ENCODE results near the gene PTPN1.

Gene PTPN1

DNA sequence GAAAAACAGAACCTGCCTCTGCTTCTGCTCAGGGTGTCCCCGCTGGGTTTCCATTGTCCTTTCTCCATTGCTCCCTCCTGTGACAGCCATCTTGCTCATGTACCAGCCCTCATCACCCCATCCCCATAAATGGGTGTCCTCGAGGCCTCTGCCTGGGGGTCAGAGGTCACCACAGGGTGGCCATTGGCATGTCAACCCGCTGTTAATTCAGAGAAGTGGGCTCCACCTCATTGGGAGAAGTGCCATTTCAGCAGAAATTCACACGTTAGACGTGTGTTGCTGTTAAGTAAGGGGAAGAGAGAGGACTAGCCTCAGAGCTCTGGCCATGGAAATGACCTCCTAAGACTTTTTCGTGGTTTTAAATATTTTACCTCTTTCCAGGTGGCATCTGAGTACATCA lies 71.9 kb downstream of the PTPN1 start:
- TF ChIP-seq, protein P1, sequence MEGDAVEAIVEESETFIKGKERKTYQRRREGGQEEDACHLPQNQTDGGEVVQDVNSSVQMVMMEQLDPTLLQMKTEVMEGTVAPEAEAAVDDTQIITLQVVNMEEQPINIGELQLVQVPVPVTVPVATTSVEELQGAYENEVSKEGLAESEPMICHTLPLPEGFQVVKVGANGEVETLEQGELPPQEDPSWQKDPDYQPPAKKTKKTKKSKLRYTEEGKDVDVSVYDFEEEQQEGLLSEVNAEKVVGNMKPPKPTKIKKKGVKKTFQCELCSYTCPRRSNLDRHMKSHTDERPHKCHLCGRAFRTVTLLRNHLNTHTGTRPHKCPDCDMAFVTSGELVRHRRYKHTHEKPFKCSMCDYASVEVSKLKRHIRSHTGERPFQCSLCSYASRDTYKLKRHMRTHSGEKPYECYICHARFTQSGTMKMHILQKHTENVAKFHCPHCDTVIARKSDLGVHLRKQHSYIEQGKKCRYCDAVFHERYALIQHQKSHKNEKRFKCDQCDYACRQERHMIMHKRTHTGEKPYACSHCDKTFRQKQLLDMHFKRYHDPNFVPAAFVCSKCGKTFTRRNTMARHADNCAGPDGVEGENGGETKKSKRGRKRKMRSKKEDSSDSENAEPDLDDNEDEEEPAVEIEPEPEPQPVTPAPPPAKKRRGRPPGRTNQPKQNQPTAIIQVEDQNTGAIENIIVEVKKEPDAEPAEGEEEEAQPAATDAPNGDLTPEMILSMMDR (conservative IDR thresholded peaks at IDR 0.05; ENCODE audit: low read length), result no peak
- no peak for TF ChIP-seq EZH2phosphoT487 (IDR thresholded peaks at IDR 0.05; ENCODE audit: borderline replicate concordance)
- H3K79me2 ChIP-seq (ENCODE audit: insufficient read depth, low read length), result no peaks in the 10 kb centered on the region
- H3K4me3 ChIP-seq (ENCODE audit: low read length, poor library complexity, severe bottlenecking), result no peak overlapping the region

GRCh38 chr20:50582591-50583234 lies 72.5 kb downstream of the PTPN1 start:
- Histone ChIP-seq H3K9ac (ENCODE audit: low read depth, low read length, poor library complexity, severe bottlenecking) (no peak overlapping the region), H3K4me2 (ENCODE audit: low read depth, low read length, poor library complexity, severe bottlenecking) (no peak overlapping the region), H3K36me3 (ENCODE audit: insufficient read depth, low read length) (peaks cover 91% of the 10 kb centered on the region; the same call in 1 of the 2 replicates), H4K20me1 (ENCODE audit: insufficient read depth, low read length, poor library complexity, severe bottlenecking) (no peaks in the 10 kb centered on the region), H2AFZ (ENCODE audit: low read length) (no peak overlapping the region), H3F3A (ENCODE audit: low read depth) (no peaks in the 10 kb centered on the region), H3K79me2 (ENCODE audit: insufficient read depth, low read length) (no peaks in the 10 kb centered on the region), H3K9me3 (ENCODE audit: insufficient read depth, low read depth, low read length) (no peaks in the 10 kb centered on the region), H3K4me1 (ENCODE audit: insufficient read depth, low read length, poor library complexity, severe bottlenecking) (no peaks in the 10 kb centered on the region), H3K9me2 (replicated peaks; ENCODE audit: low read depth, low read length) (no peaks in the 10 kb centered on the region), H3K4me3 (ENCODE audit: low read length, poor library complexity, severe bottlenecking) (no peak overlapping the region), H3K27me3 (ENCODE audit: insufficient read depth, low read length, poor library complexity, severe bottlenecking) (no peaks in the 10 kb centered on the region)
- TF ChIP-seq, protein P1 (conservative IDR thresholded peaks at IDR 0.05; ENCODE audit: low read length), result no peak
- no peak for TF ChIP-seq EZH2phosphoT487 (IDR thresholded peaks at IDR 0.05; ENCODE audit: borderline replicate concordance)

More for the DNA sequence above, 71.9 kb downstream of the PTPN1 start:
- H2AFZ ChIP-seq (ENCODE audit: low read length), result no peak overlapping the region
- H3K27me3 ChIP-seq (ENCODE audit: insufficient read depth, low read length, poor library complexity, severe bottlenecking), result no peaks in the 10 kb centered on the region
- H3K9me2 ChIP-seq (replicated peaks; ENCODE audit: low read depth, low read length), result no peaks in the 10 kb centered on the region
- no peak overlapping the region for H3K4me2 ChIP-seq (ENCODE audit: low read depth, low read length, poor library complexity, severe bottlenecking)
- H4K20me1 ChIP-seq (ENCODE audit: insufficient read depth, low read length, poor library complexity, severe bottlenecking), result no peaks in the 10 kb centered on the region
- no peaks in the 10 kb centered on the region for H3K4me1 ChIP-seq (ENCODE audit: insufficient read depth, low read length, poor library complexity, severe bottlenecking)
- H3K9me3 ChIP-seq (ENCODE audit: insufficient read depth, low read depth, low read length), result no peaks in the 10 kb centered on the region
- no peaks in the 10 kb centered on the region for H3F3A ChIP-seq (ENCODE audit: low read depth)
- no peak overlapping the region for H3K9ac ChIP-seq (ENCODE audit: low read depth, low read length, poor library complexity, severe bottlenecking)
- H3K36me3 ChIP-seq (ENCODE audit: insufficient read depth, low read length), result peaks cover 97% of the 10 kb centered on the region; the same call in 1 of the 2 replicates

- Histone ChIP-seq H3K27me3 (ENCODE audit: insufficient read depth, low read length, poor library complexity, severe bottlenecking) (no peaks in the 10 kb centered on the region), H3K9me2 (replicated peaks; ENCODE audit: low read depth, low read length) (no peaks in the 10 kb centered on the region), H3F3A (ENCODE audit: low read depth) (no peaks in the 10 kb centered on the region), H3K9me3 (ENCODE audit: insufficient read depth, low read depth, low read length) (no peaks in the 10 kb centered on the region), H3K4me1 (ENCODE audit: insufficient read depth, low read length, poor library complexity, severe bottlenecking) (no peaks in the 10 kb centered on the region), H3K4me2 (ENCODE audit: low read depth, low read length, poor library complexity, severe bottlenecking) (no peak overlapping the region), H2AFZ (ENCODE audit: low read length) (no peak overlapping the region), H3K9ac (ENCODE audit: low read depth, low read length, poor library complexity, severe bottlenecking) (no peak overlapping the region), H4K20me1 (ENCODE audit: insufficient read depth, low read length, poor library complexity, severe bottlenecking) (no peaks in the 10 kb centered on the region), H3K79me2 (ENCODE audit: insufficient read depth, low read length) (no peaks in the 10 kb centered on the region), H3K4me3 (ENCODE audit: low read length, poor library complexity, severe bottlenecking) (no peak overlapping the region), H3K36me3 (ENCODE audit: insufficient read depth, low read length) (peaks cover 82% of the 10 kb centered on the region; the same call in 1 of the 2 replicates)
- TF ChIP-seq EZH2phosphoT487 (IDR thresholded peaks at IDR 0.05; ENCODE audit: borderline replicate concordance), result no peak
Observed at GRCh38 chr20:50583442-50584150, 73.4 kb downstream of the PTPN1 start.
